VCaP (cell line): ENCODE results near the gene PTGDS.
A peak's percentile ranks its signal among the peaks of the same experiment; 100 is the strongest.

ENCODE experiments used
- H3K27ac ChIP-seq: fragments of 450-650 bp; 2 replicates; pipeline ENCODE4 v1.5.1; 2017
- TF ChIP-seq, protein P1 (sequence below): fragments of 450-650 bp; conservative IDR thresholded peaks from 2 replicates; pipeline ENCODE4 v1.5.1; 2017; ENCODE audit warnings: mild to moderate bottlenecking, moderate library complexity

The PTGDS gene

DNA sequence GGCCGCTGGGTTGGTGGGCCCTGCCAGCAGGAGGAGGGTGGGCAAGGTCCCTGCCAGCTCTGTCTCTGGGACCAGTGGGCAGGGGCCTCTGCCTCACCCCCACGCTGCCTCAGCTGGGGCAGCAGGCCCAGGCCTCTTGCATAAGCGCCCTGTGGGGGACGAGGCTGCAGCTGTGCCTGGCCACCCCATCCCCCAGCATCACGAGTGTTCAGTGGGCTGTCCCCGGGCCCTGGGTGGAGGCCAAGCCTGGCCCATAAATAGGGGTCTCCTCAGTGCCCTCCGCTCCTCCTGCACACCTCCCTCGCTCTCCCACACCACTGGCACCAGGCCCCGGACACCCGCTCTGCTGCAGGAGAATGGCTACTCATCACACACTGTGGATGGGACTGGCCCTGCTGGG lies at the start of gene PTGDS:
Gene PTGDS, plus strand, starts transcription at position 282 of the 400 bp plus-strand sequence. Its CDS starts 75 bp downstream, at position 357.
- TF ChIP-seq, protein P1, sequence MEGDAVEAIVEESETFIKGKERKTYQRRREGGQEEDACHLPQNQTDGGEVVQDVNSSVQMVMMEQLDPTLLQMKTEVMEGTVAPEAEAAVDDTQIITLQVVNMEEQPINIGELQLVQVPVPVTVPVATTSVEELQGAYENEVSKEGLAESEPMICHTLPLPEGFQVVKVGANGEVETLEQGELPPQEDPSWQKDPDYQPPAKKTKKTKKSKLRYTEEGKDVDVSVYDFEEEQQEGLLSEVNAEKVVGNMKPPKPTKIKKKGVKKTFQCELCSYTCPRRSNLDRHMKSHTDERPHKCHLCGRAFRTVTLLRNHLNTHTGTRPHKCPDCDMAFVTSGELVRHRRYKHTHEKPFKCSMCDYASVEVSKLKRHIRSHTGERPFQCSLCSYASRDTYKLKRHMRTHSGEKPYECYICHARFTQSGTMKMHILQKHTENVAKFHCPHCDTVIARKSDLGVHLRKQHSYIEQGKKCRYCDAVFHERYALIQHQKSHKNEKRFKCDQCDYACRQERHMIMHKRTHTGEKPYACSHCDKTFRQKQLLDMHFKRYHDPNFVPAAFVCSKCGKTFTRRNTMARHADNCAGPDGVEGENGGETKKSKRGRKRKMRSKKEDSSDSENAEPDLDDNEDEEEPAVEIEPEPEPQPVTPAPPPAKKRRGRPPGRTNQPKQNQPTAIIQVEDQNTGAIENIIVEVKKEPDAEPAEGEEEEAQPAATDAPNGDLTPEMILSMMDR = no peak
- H3K27ac ChIP-seq = peak within 1 kb of the TSS; percentile 31; the same call in 1 of the 2 replicates

DNA sequence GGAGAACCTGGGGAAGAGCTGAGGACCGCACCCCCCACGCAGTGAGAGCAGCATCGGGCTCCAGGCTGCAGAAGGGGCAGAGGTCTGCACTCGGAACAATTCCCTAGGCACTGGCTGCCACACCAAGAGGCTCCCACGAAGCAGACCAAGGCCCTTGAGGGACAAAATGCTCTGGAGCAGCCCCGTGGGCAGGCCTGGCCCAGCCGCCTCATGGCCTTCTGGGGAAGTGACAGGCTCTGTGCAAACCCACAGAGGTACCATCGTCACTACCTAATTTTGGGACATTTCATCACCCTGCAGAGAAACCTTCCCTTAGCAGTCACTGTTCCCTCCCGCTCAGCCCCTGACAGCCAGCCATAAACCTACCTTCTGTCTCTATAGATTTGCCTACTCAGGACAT lies 48.7 kb upstream of the PTGDS start:
- TF ChIP-seq, protein P1 = no peak
- H3K27ac ChIP-seq = peak overlapping the region; percentile 30

DNA sequence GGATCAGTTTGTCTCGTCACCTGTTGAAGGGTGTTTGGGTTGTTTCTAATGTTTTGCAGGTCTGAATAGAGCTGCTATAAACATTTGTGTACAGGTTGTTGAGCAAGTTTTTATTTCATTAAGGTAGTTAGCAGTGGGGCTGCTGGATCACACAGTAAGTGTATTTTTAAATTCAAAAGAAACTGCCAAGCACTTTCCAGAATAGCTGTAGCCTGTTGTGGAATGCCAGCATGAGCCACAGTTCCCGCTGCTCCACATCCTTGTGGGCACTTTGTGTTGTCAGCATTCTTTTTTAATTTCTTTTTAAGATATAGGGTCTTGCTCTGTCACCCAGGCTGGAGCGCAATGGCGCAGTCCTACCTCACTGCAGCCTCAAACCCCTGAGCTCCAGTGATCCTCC lies 47.3 kb upstream of the PTGDS start:
- TF ChIP-seq, protein P1 = no peak
- H3K27ac ChIP-seq = no peak overlapping the region

DNA sequence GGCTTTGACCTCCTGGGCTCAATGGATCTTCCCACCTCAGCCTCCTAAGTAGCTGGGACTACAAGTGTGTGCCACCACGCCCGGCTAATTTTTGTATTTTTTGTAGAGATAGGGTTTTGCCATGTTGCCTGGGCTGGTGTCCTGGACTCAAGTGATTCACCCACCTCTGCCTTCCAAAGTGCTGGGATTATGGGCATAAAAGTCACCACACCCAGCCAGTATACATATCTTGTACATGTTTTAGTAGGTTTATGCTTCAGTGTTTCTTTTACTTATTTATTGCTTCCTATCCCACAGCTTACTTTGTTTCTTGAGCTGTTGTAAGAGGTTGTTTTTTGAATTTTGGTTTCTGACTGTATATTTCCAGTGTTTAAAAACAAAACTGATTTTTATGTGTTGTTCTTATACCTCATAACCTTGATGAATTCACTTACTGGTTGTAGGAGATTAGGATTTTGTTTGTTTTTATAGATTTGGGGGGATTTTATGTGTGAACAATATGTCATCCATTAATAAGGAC lies 45.6 kb upstream of the PTGDS start:
- TF ChIP-seq, protein P1 = no peak
- H3K27ac ChIP-seq = no peak overlapping the region

DNA sequence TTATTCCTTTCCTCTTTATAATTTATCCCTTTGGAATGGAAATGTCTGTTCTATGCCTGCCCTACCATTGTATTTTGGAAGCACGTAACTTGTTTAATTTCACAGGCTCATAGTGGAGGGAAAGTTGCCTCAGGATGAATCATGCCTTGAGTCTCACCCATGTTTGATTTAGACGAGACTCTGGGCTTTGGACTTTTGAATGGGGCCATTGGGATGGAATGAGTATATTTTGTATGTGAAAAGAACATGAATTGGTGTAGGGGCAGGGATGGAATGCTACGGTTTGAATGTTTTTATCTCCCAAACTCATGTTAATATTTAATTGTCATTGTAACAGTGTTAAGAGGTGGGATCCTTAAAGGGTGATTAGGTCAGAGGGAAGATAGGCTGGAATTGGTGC lies 43.0 kb upstream of the PTGDS start:
- no peak overlapping the region for H3K27ac ChIP-seq
- TF ChIP-seq, protein P1 = no peak

DNA sequence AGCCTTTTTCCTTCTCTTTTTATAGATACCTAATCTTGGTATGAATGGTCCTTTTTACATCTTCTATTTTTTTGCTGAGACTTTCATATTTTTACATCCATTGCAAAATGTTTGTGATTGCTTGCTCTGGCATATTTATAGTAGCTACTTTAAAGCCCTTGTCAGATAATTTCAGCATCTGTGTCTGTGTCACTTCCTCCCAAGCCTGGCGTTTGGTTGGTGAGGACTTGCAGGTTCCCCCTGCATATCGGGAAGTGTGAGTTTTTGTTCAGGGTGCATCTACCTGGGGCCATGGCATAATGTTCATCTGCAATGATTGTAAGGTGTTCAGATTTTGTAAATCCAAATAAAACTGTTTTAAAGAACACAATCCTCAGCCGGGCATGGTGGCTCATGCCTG lies 41.7 kb upstream of the PTGDS start:
- TF ChIP-seq, protein P1 = no peak

DNA sequence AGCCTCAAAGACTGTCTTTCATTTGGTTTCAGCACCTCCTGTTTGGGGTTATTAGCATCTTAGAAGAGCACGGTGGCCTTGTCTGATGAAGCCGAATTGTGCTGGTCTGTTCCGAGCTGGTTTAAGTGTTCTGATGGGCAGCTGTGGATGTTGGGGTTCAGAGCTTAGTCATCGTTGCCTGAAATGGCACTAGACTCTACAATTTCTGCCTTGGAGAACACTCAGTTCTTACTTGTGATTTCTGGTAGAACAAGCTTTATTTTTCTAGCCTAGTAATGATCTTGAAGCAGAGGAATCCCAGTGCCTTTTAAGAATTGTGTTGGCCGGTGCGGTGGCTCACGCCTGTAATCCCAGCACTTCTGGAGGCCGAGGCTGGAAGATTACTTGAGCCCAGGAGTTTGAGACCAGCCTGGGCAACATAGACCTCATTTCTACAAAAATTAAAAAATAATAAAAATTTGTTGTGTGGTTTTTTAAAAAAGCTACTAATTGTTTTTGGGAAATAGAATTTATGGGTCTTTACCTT lies 40.6 kb upstream of the PTGDS start:
- TF ChIP-seq, protein P1 = no peak

More for the DNA sequence above, 41.7 kb upstream of the PTGDS start:
- no peak overlapping the region for H3K27ac ChIP-seq

More for the DNA sequence above, 40.6 kb upstream of the PTGDS start:
- no peak overlapping the region for H3K27ac ChIP-seq
